H1 (cell line): ENCODE measurements around the gene POPDC2. TPM values are rescaled to one million over a fixed set of nuclear protein-coding genes. Genes with fewer than 3 reads are reported as not detected.

ENCODE experiments used
- BRCA1 ChIP-seq: IDR thresholded peaks from 2 replicates; pipeline ENCODE4 v1.6.1; 2012; ENCODE audit warnings: low read depth, low read length, improper control_type of control experiment
- EZH2 ChIP-seq: fragments of 200-600 bp; sonication (generic); IDR thresholded peaks from 2 replicates; pipeline ENCODE4 v1.7.1; 2012; ENCODE audit warnings: low read depth, mild to moderate bottlenecking, moderate library complexity, low read length, inconsistent platforms; ENCODE audit not compliant: severe bottlenecking
- KDM1A ChIP-seq: fragments of 200-600, 300-600 bp; sonication (generic); IDR thresholded peaks from 2 replicates; pipeline ENCODE4 v1.7.1; 2016; ENCODE audit warnings: mild to moderate bottlenecking, low read length, borderline replicate concordance
- MAX ChIP-seq: IDR thresholded peaks from 2 replicates; pipeline ENCODE4 v1.6.1; 2012; ENCODE audit warnings: inconsistent platforms
- RAD21 ChIP-seq, 2 experiments: IDR thresholded peaks in 1 of 2; conservative IDR thresholded peaks in 1 of 2; 2 replicates each; pipeline ENCODE4 v1.6.1; 2011; ENCODE audit warnings: low read depth in 2 of 2, low read length in 2 of 2, improper control_type of control experiment in 1 of 2, inconsistent platforms in 1 of 2, mild to moderate bottlenecking in 1 of 2, moderate library complexity in 1 of 2
- polyA plus RNA-seq, 7 experiments: library from polyadenylated mRNA; depleted of rRNA in 3 of 7; stranded (reverse) in 5 of 7; unstranded in 2 of 7; fragments of >200 nt in 5 of 7; fragments of 200-250 nt in 2 of 7; gene quantifications; 1 replicate in 5 of 7; 2 replicates in 1 of 7; 4 replicates in 1 of 7; pipeline versions ENCODE4 v1.2.1 to v1.2.3, GENCODE V29; 2011 to 2013; ENCODE audit warnings: missing spikeins in 2 of 7, mixed read lengths in 2 of 7
- total RNA-seq: library from RNA; stranded (reverse); fragmentation: NEBNext Ultra II Directional; extraction: Animal tissue kit (Norgen Biotek cat#: 25700); gene quantifications from 2 replicates; pipeline ENCODE4 v1.2.1, GENCODE V29; 2021

Gene POPDC2
- total and polyA plus RNA-seq, 2 of the 8 experiments (the other 6 are each of a cell fraction or from before 2014, with no cell fraction given) = 0.65 to 1.1 TPM

- no peak for TF ChIP-seq KDM1A
- no peak for TF ChIP-seq RAD21 (IDR thresholded peaks at IDR 0.05 in 1 of 2, conservative IDR thresholded peaks at IDR 0.05 in 1 of 2; ENCODE audit: low read depth in 2 of 2, low read length in 2 of 2)
- no peak for TF ChIP-seq BRCA1
- no peak for TF ChIP-seq EZH2
- TF ChIP-seq MAX = no peak
Measured at GRCh38 chr3:119653876-119654275, 6.5 kb downstream of the POPDC2 start (continued).
